Transverse colon (tissue), 4 donors: ENCODE data around the gene GRIA3. TPM values are rescaled to one million over a fixed set of nuclear protein-coding genes. Genes with fewer than 3 reads are reported as not detected.

Source experiments
- DNase-seq: peaks from one replicate; pipeline ENCODE4 v3.0.0-alpha.2; 2019
- H3K27ac ChIP-seq, 4 donors: fragments of 200-600 bp; sonication (generic); 2 replicates each; pipeline ENCODE4 v1.5.1; 2016 to 2018; ENCODE audit warnings: inconsistent platforms in 4 of 4
- H3K27me3 ChIP-seq: fragments of 200-600 bp; sonication (generic); 2 replicates; pipeline ENCODE4 v1.5.1; 2017; ENCODE audit warnings: inconsistent platforms
- H3K36me3 ChIP-seq, 4 donors: fragments of 200-600 bp; sonication (generic); 2 replicates each; pipeline ENCODE4 v1.5.1; 2017 to 2019; ENCODE audit warnings: inconsistent platforms in 4 of 4
- H3K4me1 ChIP-seq, 4 donors: fragments of 200-600 bp; sonication (generic); 2 replicates each; pipeline ENCODE4 v1.5.1; 2017 to 2020; ENCODE audit warnings: inconsistent platforms in 4 of 4
- H3K4me3 ChIP-seq, 4 donors: fragments of 200-600 bp; sonication (generic); 1 replicate in 1 of 4; 2 replicates in 3 of 4; pipeline versions ENCODE4 v1.5.1 to v1.6.1; 2017 to 2019; ENCODE audit warnings: inconsistent platforms in 4 of 4
- H3K9me3 ChIP-seq, 2 donors: fragments of 200-600 bp; sonication (generic); 2 replicates each; pipeline ENCODE4 v1.5.1; 2017 to 2019; ENCODE audit warnings: inconsistent platforms in 2 of 2
- CTCF ChIP-seq, 5 experiments: fragments of 200-600 bp in 3 of 5; fragments of 450-650 bp in 2 of 5; sonication (generic) in 3 of 5; IDR thresholded peaks; 1 replicate in 2 of 5; 2 replicates in 3 of 5; pipeline ENCODE4 v1.5.1; 2016 to 2017; ENCODE audit warnings: antibody characterized with exemption in 5 of 5, inconsistent platforms in 3 of 5, mild to moderate bottlenecking in 2 of 5, moderate library complexity in 1 of 5
- EP300 ChIP-seq: sonication (generic); formaldehyde crosslinking; IDR thresholded peaks from one replicate; pipeline ENCODE4 v1.6.1; 2017; ENCODE audit warnings: antibody characterized with exemption, low read depth
- POLR2A ChIP-seq: fragments of 450-650 bp; IDR thresholded peaks from one replicate; pipeline ENCODE4 v1.6.1; 2016; ENCODE audit warnings: antibody characterized with exemption, mild to moderate bottlenecking, moderate library complexity
- POLR2AphosphoS5 ChIP-seq, 3 donors: sonication (generic); formaldehyde crosslinking; IDR thresholded peaks; one replicate each; pipeline ENCODE4 v1.6.1; 2016; ENCODE audit warnings: antibody characterized with exemption in 3 of 3
- WGBS, 2 donors: methylation state at CpG; one replicate each; pipeline ENCODE4 v1.1.5; 2018; ENCODE audit warnings: low coverage in 1 of 2; 5-methylcytosine and 5-hydroxymethylcytosine counted together
- in situ Hi-C, 4 donors: fragments of 200-750 bp; cut with MboI; loops; one replicate each; pipeline versions ENCODE4 v1.15.0 to v1.15.1; 2017; ENCODE audit warnings: low sequenced_read_pairs in 3 of 4, low pct_ligation_motif_present in 1 of 4, low pct_unique_long_range_greater_than_20kb in 1 of 4
- intact Hi-C: fragments of 100-400 bp; cut with DNase I; formaldehyde crosslinking; loops from one replicate; pipeline ENCODE4 v1.15.1; 2023; ENCODE audit warnings: low total_unique reads
- total RNA-seq, 4 donors: library from RNA; depleted of rRNA; stranded (reverse); fragments of >200 nt; gene quantifications; one replicate each; pipeline ENCODE4 v1.1.0, GENCODE V29; 2016

GRIA3 gene
- total RNA-seq, 4 donors from 2014 or later = 0.40 to 1.1 (median 0.68) TPM; not detected in 1

GRCh38 chrX:123337886-123338639 is 154.0 kb downstream of the GRIA3 start:
- Histone ChIP-seq H3K27me3 (no peaks in the 10 kb centered on the region), H3K4me1 (no peaks in the 10 kb centered on the region), H3K36me3 (no peaks in the 10 kb centered on the region), H3K27ac (no peak overlapping the region), H3K4me3 (no peak overlapping the region), H3K9me3 (no peaks in the 10 kb centered on the region)
- DNase-seq = peak; percentile 7
- in situ Hi-C loops (no loop called here), intact Hi-C loops (no loop called here)
- TF ChIP-seq POLR2AphosphoS5 (IDR thresholded peaks at IDR 0.05) (no peak), POLR2A (no peak), CTCF (IDR thresholded peaks at IDR 0.05) (no peak)
- WGBS, 2 donors = 57% methylated on average over 7 of the region's 7 CpGs; no CpG with 5 or more reads in 1 of the 2 donors

GRCh38 chrX:123339221-123339905 is 155.3 kb downstream of the GRIA3 start:
- H3K27ac ChIP-seq = no peak overlapping the region
- 33 to 57% methylated on average over 1 to 4 of the region's 4 CpGs for WGBS, 2 donors

GRCh38 chrX:123340696-123341095 is 156.6 kb downstream of the GRIA3 start:
- H3K9me3 ChIP-seq = no peaks in the 10 kb centered on the region
- intact Hi-C loops = no loop called here
- in situ Hi-C loops = no loop called here
- DNase-seq = no peak
- no peaks in the 10 kb centered on the region for H3K4me1 ChIP-seq
- H3K27me3 ChIP-seq = no peaks in the 10 kb centered on the region
- no peak overlapping the region for H3K27ac ChIP-seq
- H3K4me3 ChIP-seq = no peak overlapping the region
- no peak for TF ChIP-seq CTCF (IDR thresholded peaks at IDR 0.05)
- no peak for TF ChIP-seq POLR2A
- TF ChIP-seq EP300 = no peak
- no peak for TF ChIP-seq POLR2AphosphoS5 (IDR thresholded peaks at IDR 0.05)
- 33% methylated on average over 3 of the region's 3 CpGs; no CpG with 5 or more reads in 1 of the 2 donors for WGBS, 2 donors
- H3K36me3 ChIP-seq = no peaks in the 10 kb centered on the region

More at GRCh38 chrX:123339221-123339905, 155.3 kb downstream of the GRIA3 start:
- DNase-seq = no peak
- intact Hi-C loops = no loop called here
- TF ChIP-seq EP300 (no peak), POLR2AphosphoS5 (IDR thresholded peaks at IDR 0.05) (no peak), POLR2A (no peak), CTCF (IDR thresholded peaks at IDR 0.05) (no peak)
- no peak overlapping the region for H3K4me3 ChIP-seq
- H3K27me3 ChIP-seq = no peaks in the 10 kb centered on the region
- no peaks in the 10 kb centered on the region for H3K36me3 ChIP-seq
- in situ Hi-C loops = no loop called here
- H3K4me1 ChIP-seq = no peaks in the 10 kb centered on the region
- H3K9me3 ChIP-seq = no peaks in the 10 kb centered on the region

- no peaks in the 10 kb centered on the region for H3K9me3 ChIP-seq
- H3K27me3 ChIP-seq = no peaks in the 10 kb centered on the region
- no peaks in the 10 kb centered on the region for H3K4me1 ChIP-seq
- WGBS, 2 donors = 90% methylated on average over 1 of the region's 1 CpG; no CpG with 5 or more reads in 1 of the 2 donors
- intact Hi-C loops (no loop called here), in situ Hi-C loops (no loop called here)
- H3K27ac ChIP-seq = no peak overlapping the region
- no peak for DNase-seq
- TF ChIP-seq POLR2A = no peak
- TF ChIP-seq EP300 = no peak
- no peak for TF ChIP-seq CTCF (IDR thresholded peaks at IDR 0.05)
- TF ChIP-seq POLR2AphosphoS5 (IDR thresholded peaks at IDR 0.05) = no peak
- H3K4me3 ChIP-seq = no peak overlapping the region
- H3K36me3 ChIP-seq = no peaks in the 10 kb centered on the region
Observed at GRCh38 chrX:123348468-123348867, 164.4 kb downstream of the GRIA3 start.
